Right lobe of liver (tissue), 6 donors: ENCODE results near the gene LTBP3. TPM values are rescaled to one million over a fixed set of nuclear protein-coding genes. Genes with fewer than 3 reads are reported as not detected.

Experiments
- ATAC-seq, 4 donors: fragments of 200-7000 bp; cut with Tn5 transposase; one replicate each; pipeline ENCODE4 v1.9.1; 2020; ENCODE audit warnings: mild to moderate bottlenecking in 4 of 4, moderate library complexity in 4 of 4
- DNase-seq, 3 donors: peaks; one replicate each; pipeline ENCODE4 v3.0.0-alpha.2; 2020
- H3K27ac ChIP-seq, 3 donors: fragments of 200-600 bp; one replicate each; pipeline ENCODE4 v1.8.0; 2022
- H3K27me3 ChIP-seq, 2 donors: fragments of 200-600 bp; one replicate each; pipeline ENCODE4 v1.8.0; 2022
- H3K36me3 ChIP-seq, 4 donors: fragments of 200-600 bp; sonication (generic) in 1 of 4; one replicate each; pipeline versions ENCODE4 v1.5.1 to v1.8.0; 2017 to 2022; ENCODE audit warnings: control low read depth in 1 of 4
- H3K4me1 ChIP-seq, 4 donors: fragments of 200-600 bp; sonication (generic) in 1 of 4; one replicate each; pipeline versions ENCODE4 v1.5.1 to v1.8.0; 2017 to 2022; ENCODE audit warnings: control low read depth in 1 of 4
- H3K4me3 ChIP-seq, 3 donors: fragments of 200-600 bp; one replicate each; pipeline ENCODE4 v1.8.0; 2022
- H3K9me3 ChIP-seq, 4 donors: fragments of 200-600 bp; sonication (generic) in 1 of 4; one replicate each; pipeline versions ENCODE4 v1.5.1 to v1.8.0; 2017 to 2022; ENCODE audit warnings: control low read depth in 1 of 4
- CTCF ChIP-seq, 4 donors: fragments of 200-600 bp in 3 of 4; fragments of 450-650 bp in 1 of 4; IDR thresholded peaks; one replicate each; pipeline versions ENCODE4 v1.5.1 to v1.8.0; 2016 to 2022; ENCODE audit warnings: antibody characterized with exemption in 4 of 4, mild to moderate bottlenecking in 2 of 4
- POLR2A ChIP-seq: fragments of 450-650 bp; IDR thresholded peaks from one replicate; pipeline ENCODE4 v1.6.1; 2017; ENCODE audit warnings: antibody characterized with exemption, mild to moderate bottlenecking
- WGBS: methylation state at CpG from one replicate; pipeline ENCODE4 v1.1.6; 2018; ENCODE audit warnings: low coverage, low lambda C conversion rate; ENCODE audit not compliant: insufficient coverage; ENCODE audit errors: missing lambda C conversion rate; 5-methylcytosine and 5-hydroxymethylcytosine counted together
- intact Hi-C, 2 donors: fragments of 100-400 bp; cut with DNase I; formaldehyde crosslinking; loops; one replicate each; pipeline versions ENCODE4 v1.11.2 to v1.14.1; 2022
- total RNA-seq, 6 experiments: library from RNA; depleted of rRNA in 2 of 6; stranded (reverse); fragments of >200 nt in 2 of 6; fragmentation: NEBNext Ultra II Directional in 3 of 6; extraction: Animal tissue kit (Norgen Biotek cat#: 25700) in 3 of 6; gene quantifications; one replicate each; pipeline versions ENCODE4 v1.1.0 to v1.2.4, GENCODE V29; 2016 to 2023
- donor health status: DM: no; HTN: yes; CAD: no.
- donor health status: DM: no; HTN: no; CAD: no.
- donor health status: DM: no; HTN: no; CAD: no.
- donor health status: DM: no; HTN: yes; CAD: no.
- donor health status: DM: no; HTN: yes; CAD: no.

LTBP3 gene
- total RNA-seq, 6 experiments from 2014 or later: 26.6 to 94.1 (median 46.8) TPM

GRCh38 chr11:65578667-65579066 is 20.5 kb upstream of the LTBP3 start:
- Histone ChIP-seq H3K4me1 (peaks cover 0 to 26% (median 3%) of the 10 kb centered on the region in 4 donors), H3K27me3 (no peaks in the 10 kb centered on the region), H3K4me3 (no peak overlapping the region), H3K36me3 (no peaks in the 10 kb centered on the region), H3K27ac (no peak overlapping the region), H3K9me3 (no peaks in the 10 kb centered on the region)
- WGBS: 86% methylated on average over 3 of the region's 3 CpGs
- TF ChIP-seq POLR2A (no peak), CTCF (IDR thresholded peaks at IDR 0.05) (no peak)
- intact Hi-C loops: loop anchor here in 1 of 2 donors (5.0 kb wide), 1 partner anchor 36 kb away; no protein-coding TSS in a partner anchor
- DNase-seq: peak in 1 of 3 donors; percentile 31
- ATAC-seq: no peak

DNA sequence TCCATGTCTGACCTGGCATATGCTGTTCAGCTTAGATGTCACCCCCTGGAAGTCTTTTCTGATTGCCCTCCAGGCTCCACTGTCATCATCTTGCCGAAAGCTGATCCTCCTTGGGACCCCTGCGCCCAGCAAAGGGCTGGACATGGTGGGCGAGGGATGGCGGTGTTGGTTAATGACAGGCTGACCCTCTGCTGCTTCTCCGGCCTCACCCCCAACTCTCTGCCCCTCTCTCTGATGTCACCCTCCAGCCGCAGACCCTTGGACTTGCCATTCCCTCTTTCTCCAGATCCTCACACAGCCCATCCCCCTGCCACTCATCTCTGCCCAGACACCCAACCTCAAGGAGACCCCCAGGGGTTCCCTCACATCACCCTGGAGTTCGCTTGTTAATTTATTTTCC is 20.0 kb upstream of the LTBP3 start:
- no peaks in the 10 kb centered on the region for H3K36me3 ChIP-seq
- no peaks in the 10 kb centered on the region for H3K9me3 ChIP-seq
- peaks cover 0 to 32% (median 7%) of the 10 kb centered on the region in 4 donors for H3K4me1 ChIP-seq
- DNase-seq (peak in 1 of 3 donors; percentile 24), ATAC-seq (no peak)
- intact Hi-C loops: loop anchor here in 1 of 2 donors (5.0 kb wide), 1 partner anchor 36 kb away; no protein-coding TSS in a partner anchor
- peak overlapping the region in 1 of 3 donors; percentile 88 for H3K27ac ChIP-seq
- no peaks in the 10 kb centered on the region for H3K27me3 ChIP-seq
- H3K4me3 ChIP-seq: peak overlapping the region in 1 of 3 donors; percentile 70
- no peak for TF ChIP-seq CTCF (IDR thresholded peaks at IDR 0.05)
- TF ChIP-seq POLR2A: no peak
- WGBS: 90% methylated on average over 1 of the region's 7 CpGs

DNA sequence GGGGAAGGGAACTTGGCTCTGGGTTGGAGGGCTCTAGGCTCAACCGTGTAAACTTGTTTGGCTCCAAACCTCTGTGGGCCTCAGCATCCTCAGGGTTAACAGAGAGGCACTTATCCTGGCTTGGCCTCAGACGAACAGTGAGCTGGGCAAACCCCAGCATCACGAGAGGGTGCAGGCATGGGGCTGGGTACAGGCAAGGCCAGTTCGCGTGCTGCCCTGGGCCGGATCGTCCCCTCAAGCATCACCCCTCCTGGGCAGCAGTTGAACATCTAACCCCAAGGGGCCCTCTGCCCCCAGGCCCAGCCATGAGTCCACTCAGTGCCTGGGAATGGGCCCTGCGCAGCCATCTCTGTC is 19.6 kb upstream of the LTBP3 start:
- H3K27ac ChIP-seq: peak overlapping the region in 2 of 3 donors; percentile 68 to 88
- H3K27me3 ChIP-seq: no peaks in the 10 kb centered on the region
- DNase-seq: peak in 1 of 3 donors; percentile 35
- H3K4me3 ChIP-seq: peak overlapping the region in 1 of 3 donors; percentile 70
- no peaks in the 10 kb centered on the region for H3K36me3 ChIP-seq
- peaks cover 0 to 34% (median 8%) of the 10 kb centered on the region in 4 donors for H3K4me1 ChIP-seq
- ATAC-seq: no peak
- intact Hi-C loops: loop anchor here in 1 of 2 donors (5.0 kb wide), 1 partner anchor 35 kb away; no protein-coding TSS in a partner anchor
- TF ChIP-seq CTCF (IDR thresholded peaks at IDR 0.05): no peak
- TF ChIP-seq POLR2A: no peak
- 80% methylated on average over 1 of the region's 8 CpGs for WGBS
- no peaks in the 10 kb centered on the region for H3K9me3 ChIP-seq

GRCh38 chr11:65576867-65577755 is 19.0 kb upstream of the LTBP3 start:
- Histone ChIP-seq H3K4me3 (peak overlapping the region; percentile 55 to 70 (median 70)), H3K27me3 (no peaks in the 10 kb centered on the region), H3K4me1 (peaks cover 0 to 34% (median 8%) of the 10 kb centered on the region in 4 donors), H3K36me3 (no peaks in the 10 kb centered on the region), H3K9me3 (no peaks in the 10 kb centered on the region), H3K27ac (peak overlapping the region; percentile 31 to 88 (median 68))
- ATAC-seq (peak; percentile 15 to 56 (median 24)), DNase-seq (peak in 2 of 3 donors; percentile 75 to 88)
- 31% methylated on average over 5 of the region's 18 CpGs for WGBS
- intact Hi-C loops: loop anchor here in 1 of 2 donors (5.0 kb wide), 1 partner anchor 35 kb away; no protein-coding TSS in a partner anchor
- TF ChIP-seq CTCF (IDR thresholded peaks at IDR 0.05) (no peak), POLR2A (peak; percentile 50)
